ENCODE data around the gene SAA1. TPM values are rescaled to one million over a fixed set of nuclear protein-coding genes. Genes with fewer than 3 reads are reported as not detected.
"Not testable (repeated sequence)": the region's sequence is repeated elsewhere in the genome, so short reads cannot be mapped to it uniquely, and the experiment has no call there.

SAA1 gene
- total RNA-seq, 1 donor from 2014 or later = 70.4 TPM

DNA sequence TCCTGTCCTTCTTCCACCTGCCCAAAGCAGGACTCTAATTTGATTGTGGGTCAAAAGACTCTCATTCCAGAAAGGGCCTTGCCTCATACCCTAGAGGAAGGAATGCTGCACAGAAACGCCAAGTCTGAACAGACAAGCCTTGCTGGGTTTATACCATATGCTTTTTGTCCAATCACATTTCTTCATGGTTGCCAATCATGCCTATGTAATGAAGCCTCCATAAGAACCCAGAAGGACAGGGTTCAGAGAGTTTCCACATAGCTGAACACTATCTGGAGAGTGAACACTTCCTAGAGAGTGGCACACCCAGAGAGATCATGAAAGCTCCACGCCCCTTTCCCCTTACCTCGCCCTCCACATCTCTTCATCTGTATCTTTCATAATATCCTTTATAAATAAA lies 12.8 kb upstream of the SAA1 start:
- no peaks in the 10 kb centered on the region for H3K4me1 ChIP-seq
- intact Hi-C loops (cut with DNase I) = no loop called here
- H3K27ac ChIP-seq = no peak overlapping the region
- no peaks in the 10 kb centered on the region for H3K36me3 ChIP-seq
- H3K4me3 ChIP-seq = no peak overlapping the region
- no peaks in the 10 kb centered on the region for H3K9me3 ChIP-seq
- TF ChIP-seq, protein P1, sequence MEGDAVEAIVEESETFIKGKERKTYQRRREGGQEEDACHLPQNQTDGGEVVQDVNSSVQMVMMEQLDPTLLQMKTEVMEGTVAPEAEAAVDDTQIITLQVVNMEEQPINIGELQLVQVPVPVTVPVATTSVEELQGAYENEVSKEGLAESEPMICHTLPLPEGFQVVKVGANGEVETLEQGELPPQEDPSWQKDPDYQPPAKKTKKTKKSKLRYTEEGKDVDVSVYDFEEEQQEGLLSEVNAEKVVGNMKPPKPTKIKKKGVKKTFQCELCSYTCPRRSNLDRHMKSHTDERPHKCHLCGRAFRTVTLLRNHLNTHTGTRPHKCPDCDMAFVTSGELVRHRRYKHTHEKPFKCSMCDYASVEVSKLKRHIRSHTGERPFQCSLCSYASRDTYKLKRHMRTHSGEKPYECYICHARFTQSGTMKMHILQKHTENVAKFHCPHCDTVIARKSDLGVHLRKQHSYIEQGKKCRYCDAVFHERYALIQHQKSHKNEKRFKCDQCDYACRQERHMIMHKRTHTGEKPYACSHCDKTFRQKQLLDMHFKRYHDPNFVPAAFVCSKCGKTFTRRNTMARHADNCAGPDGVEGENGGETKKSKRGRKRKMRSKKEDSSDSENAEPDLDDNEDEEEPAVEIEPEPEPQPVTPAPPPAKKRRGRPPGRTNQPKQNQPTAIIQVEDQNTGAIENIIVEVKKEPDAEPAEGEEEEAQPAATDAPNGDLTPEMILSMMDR (IDR thresholded peaks at IDR 0.05) = no peak
- DNase-seq (ENCODE audit: low spot score in 2 of 2) = no peak
- H3K27me3 ChIP-seq = no peaks in the 10 kb centered on the region

DNA sequence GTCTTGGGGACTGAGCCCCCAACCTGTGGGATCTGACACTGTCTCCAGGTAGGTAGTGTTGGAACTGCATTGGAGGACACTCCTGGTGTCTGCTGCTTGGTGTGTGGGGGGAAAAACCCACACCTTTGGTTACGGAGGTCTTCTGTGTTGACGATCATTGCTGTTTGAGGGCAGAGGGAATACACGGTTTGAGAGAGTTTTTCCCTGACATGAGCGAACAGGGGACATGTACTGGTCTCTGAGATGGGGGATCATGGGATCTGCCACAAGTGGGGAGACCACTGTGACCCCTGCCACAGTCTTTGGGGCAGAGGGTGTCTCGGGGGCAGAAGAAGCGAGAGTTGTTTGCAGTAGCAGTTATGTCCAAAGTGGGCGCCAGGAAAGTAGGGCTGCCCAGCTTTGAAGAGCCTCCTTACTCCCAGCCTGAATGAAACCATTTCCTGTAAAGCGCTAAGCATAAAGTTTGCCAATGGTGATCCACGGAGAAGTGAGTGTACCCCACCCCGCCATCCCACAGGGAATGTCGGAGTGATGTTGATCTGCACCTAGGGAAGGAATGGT lies 12.2 kb upstream of the SAA1 start:
- no peak for DNase-seq (ENCODE audit: low spot score in 2 of 2)
- TF ChIP-seq, protein P1 (IDR thresholded peaks at IDR 0.05) = no peak
- H3K4me3 ChIP-seq = no peak overlapping the region
- intact Hi-C loops (cut with DNase I) = no loop called here
- no peaks in the 10 kb centered on the region for H3K4me1 ChIP-seq
- no peaks in the 10 kb centered on the region for H3K36me3 ChIP-seq
- H3K9me3 ChIP-seq = no peaks in the 10 kb centered on the region
- no peak overlapping the region for H3K27ac ChIP-seq
- H3K27me3 ChIP-seq = no peaks in the 10 kb centered on the region

DNA sequence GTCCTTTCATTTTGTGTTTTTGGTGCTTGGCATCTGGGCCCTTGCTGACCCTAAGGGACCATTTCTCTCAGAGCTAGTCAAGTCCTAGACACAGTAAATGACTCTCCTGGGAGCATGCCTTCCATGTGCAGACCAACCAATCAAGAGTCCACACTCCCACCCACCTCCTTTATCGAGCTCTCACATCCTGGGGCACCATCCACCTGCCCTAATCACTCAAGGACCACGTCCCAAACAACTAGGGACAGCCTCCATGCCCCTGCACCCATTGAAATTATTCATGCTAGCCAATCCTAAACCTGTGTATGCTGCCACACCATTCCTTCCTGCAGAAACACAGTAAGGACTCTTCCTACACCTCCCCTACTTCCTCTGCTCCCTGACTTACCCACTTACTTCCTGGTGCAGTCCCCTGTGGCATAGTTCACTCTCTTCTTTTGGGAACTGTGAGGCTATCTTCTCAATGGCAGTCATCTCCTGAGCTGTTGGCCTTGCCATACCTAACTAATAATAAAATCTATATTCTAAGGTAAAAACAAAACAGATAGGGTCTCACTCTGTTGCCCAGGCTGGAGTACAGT lies 11.2 kb upstream of the SAA1 start:
- intact Hi-C loops (cut with DNase I) = no loop called here
- TF ChIP-seq, protein P1 (IDR thresholded peaks at IDR 0.05) = no peak
- H3K27ac ChIP-seq = no peak overlapping the region
- no peak for DNase-seq (ENCODE audit: low spot score in 2 of 2)
- H3K4me1 ChIP-seq = no peaks in the 10 kb centered on the region
- H3K4me3 ChIP-seq = no peak overlapping the region
- no peaks in the 10 kb centered on the region for H3K36me3 ChIP-seq
- H3K9me3 ChIP-seq = no peaks in the 10 kb centered on the region
- H3K27me3 ChIP-seq = no peaks in the 10 kb centered on the region

DNA sequence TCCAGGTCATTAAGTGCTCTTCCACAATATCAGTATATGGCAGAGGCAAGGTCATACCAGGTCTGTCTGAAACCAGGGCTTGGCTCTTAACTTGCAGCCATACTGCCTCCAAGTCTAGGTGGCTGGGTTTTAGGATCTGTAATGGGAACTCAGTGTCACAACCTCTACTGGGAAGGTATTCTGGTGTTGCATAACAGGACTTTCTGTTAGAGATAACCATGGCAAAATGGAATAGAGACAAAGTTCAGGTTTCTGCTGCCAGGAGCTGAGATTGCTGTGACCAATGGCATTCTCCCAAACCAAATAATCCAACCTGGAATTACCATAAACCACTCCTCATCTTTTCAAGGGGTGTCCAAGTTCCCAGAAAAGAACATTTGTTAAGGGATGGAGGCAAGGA lies 6.8 kb upstream of the SAA1 start:
- Histone ChIP-seq H3K27me3 (no peaks in the 10 kb centered on the region), H3K27ac (no peak overlapping the region), H3K4me1 (no peaks in the 10 kb centered on the region), H3K4me3 (no peak overlapping the region), H3K9me3 (no peaks in the 10 kb centered on the region), H3K36me3 (no peaks in the 10 kb centered on the region)
- no peak for DNase-seq (ENCODE audit: low spot score in 2 of 2)
- intact Hi-C loops (cut with DNase I) = no loop called here
- TF ChIP-seq, protein P1 (IDR thresholded peaks at IDR 0.05) = no peak

DNA sequence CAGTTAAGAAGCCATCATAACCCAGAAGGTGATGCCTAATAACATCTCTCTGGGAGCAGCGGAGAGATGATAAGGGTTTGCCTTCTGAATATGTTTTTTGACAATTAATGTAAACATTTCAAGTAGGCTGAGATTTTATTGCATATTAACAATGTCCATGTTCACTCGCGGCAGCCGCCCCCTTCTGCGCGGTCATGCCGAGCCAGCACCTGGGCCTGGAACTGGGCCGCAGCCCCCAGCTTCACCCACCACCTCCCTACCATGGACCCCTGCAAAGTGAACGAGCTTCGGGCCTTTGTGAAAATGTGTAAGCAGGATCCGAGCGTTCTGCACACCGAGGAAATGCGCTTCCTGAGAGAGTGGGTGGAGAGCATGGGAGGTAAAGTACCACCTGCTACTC lies 4.3 kb upstream of the SAA1 start:
- no peak overlapping the region for H3K27ac ChIP-seq
- TF ChIP-seq, protein P1 (IDR thresholded peaks at IDR 0.05) = no peak
- no peak overlapping the region for H3K4me3 ChIP-seq
- H3K27me3 ChIP-seq = no peaks in the 10 kb centered on the region
- intact Hi-C loops (cut with DNase I) = no loop called here
- DNase-seq (ENCODE audit: low spot score in 2 of 2) = no peak
- H3K4me1 ChIP-seq = no peaks in the 10 kb centered on the region
- H3K9me3 ChIP-seq = no peaks in the 10 kb centered on the region
- H3K36me3 ChIP-seq = no peaks in the 10 kb centered on the region

DNA sequence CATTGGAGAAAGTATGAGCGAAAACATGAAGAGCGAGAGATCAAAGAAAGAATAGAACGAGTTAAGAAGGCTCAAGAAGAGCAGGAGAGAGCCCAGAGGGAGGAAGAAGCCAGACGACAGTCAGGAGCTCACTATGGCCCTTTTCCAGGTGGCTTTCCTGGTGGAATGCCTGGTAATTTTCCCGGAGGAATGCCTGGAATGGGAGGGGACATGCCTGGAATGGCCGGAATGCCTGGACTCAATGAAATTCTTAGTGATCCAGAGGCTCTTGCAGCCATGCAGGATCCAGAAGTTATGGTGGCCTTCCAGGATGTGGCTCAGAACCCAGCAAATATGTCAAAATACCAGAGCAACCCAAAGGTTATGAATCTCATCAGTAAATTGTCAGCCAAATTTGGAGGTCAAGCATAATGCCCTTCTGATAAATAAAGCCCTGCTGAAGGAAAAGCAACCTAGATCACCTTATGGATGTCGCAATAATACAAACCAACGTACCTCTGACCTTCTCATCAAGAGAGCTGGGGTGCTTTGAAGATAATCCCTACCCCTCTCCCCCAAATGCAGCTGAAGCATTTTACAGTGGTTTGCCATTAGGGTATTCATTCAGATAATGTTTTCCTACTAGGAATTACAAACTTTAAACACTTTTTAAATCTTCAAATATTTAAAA lies 3.2 kb upstream of the SAA1 start:
- H3K4me1 ChIP-seq; intact Hi-C loops (cut with DNase I): not testable (repeated sequence)

More for the DNA sequence above, 3.2 kb upstream of the SAA1 start:
- H3K4me3 ChIP-seq; H3K27me3 ChIP-seq; H3K9me3 ChIP-seq; DNase-seq (ENCODE audit: low spot score in 2 of 2); H3K27ac ChIP-seq; H3K36me3 ChIP-seq: not testable (repeated sequence)

All from ascending aorta (tissue), 2 donors.